ENCODE data around the gene MAFF.
"Not testable (repeated sequence)": the region's sequence is repeated elsewhere in the genome, so short reads cannot be mapped to it uniquely, and the experiment has no call there.

Gene MAFF

GRCh38 chr22:38228326-38228872, 26.6 kb downstream of the MAFF start:
- no peak for DNase-seq

GRCh38 chr22:38228873-38229740, 27.3 kb downstream of the MAFF start:
- DNase-seq, result no peak

GRCh38 chr22:38230108-38230825, 28.5 kb downstream of the MAFF start:
- peak; percentile 77 for DNase-seq

- DNase-seq, result no peak
Observed at GRCh38 chr22:38230916-38231315, 29.1 kb downstream of the MAFF start.

GRCh38 chr22:38232196-38232595, 30.4 kb downstream of the MAFF start:
- no peak for DNase-seq

- no peak for DNase-seq
Observed at GRCh38 chr22:38233427-38233826, 31.6 kb downstream of the MAFF start.

- not testable (repeated sequence) for DNase-seq
Observed at GRCh38 chr22:38233856-38234255, 32.1 kb downstream of the MAFF start.

- no peak for DNase-seq
Observed at GRCh38 chr22:38235240-38235850, 33.6 kb downstream of the MAFF start.

GRCh38 chr22:38236786-38237185, 35.0 kb downstream of the MAFF start:
- peak; percentile 90 for DNase-seq

- DNase-seq, result no peak
Observed at GRCh38 chr22:38238519-38239071, 36.8 kb downstream of the MAFF start.

GRCh38 chr22:38239101-38239761, 37.4 kb downstream of the MAFF start:
- DNase-seq, result peak; percentile 65

GRCh38 chr22:38240734-38241252, 39.0 kb downstream of the MAFF start:
- DNase-seq, result peak; percentile 96

- no peak for DNase-seq
Observed at GRCh38 chr22:38243007-38243765, 41.4 kb downstream of the MAFF start.

GRCh38 chr22:38244106-38244505, 42.3 kb downstream of the MAFF start:
- DNase-seq, result no peak

- DNase-seq, result no peak
Observed at GRCh38 chr22:38246046-38246658, 44.4 kb downstream of the MAFF start.

GRCh38 chr22:38246692-38247091, 44.9 kb downstream of the MAFF start:
- no peak for DNase-seq

- no peak for DNase-seq
Observed at GRCh38 chr22:38247713-38248112, 45.9 kb downstream of the MAFF start.

GRCh38 chr22:38248280-38248679, 46.5 kb downstream of the MAFF start:
- no peak for DNase-seq

- no peak for DNase-seq
Observed at GRCh38 chr22:38249301-38249700, 47.5 kb downstream of the MAFF start.

- no peak for DNase-seq
Observed at GRCh38 chr22:38249803-38250642, 48.2 kb downstream of the MAFF start.

Data from islet precursor cell (in vitro differentiated cells).